Activated T-cell treated with anti-CD3 and anti-CD28 coated beads, Interleukin-2, amount 50 U/mL, for 1 hour (primary cell): ENCODE measurements around the gene RNF112.

Experiments used
- DNase-seq: peaks from one replicate; pipeline ENCODE4 v3.0.0-alpha.2; 2020

RNF112 gene

DNA sequence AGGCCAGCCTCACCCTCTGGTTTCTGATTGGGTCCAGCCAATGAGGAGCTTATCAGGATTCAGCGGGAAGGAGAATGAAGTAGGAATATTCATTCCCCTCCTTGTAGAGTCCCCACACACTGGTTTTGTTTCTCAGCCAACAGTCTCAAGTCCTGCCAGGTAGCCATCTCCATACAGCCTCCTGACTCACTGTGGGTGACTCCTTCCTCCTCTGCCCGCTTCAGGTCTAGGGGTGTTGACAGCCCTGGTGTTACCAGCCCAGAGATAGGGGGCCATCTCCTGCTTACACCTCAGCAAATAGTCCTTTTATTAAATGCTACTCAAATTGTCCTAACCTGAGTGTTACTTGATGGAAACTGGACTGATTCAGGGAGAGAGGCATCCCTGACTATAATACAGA is 20.1 kb upstream of the RNF112 start:
- DNase-seq, result no peak

DNA sequence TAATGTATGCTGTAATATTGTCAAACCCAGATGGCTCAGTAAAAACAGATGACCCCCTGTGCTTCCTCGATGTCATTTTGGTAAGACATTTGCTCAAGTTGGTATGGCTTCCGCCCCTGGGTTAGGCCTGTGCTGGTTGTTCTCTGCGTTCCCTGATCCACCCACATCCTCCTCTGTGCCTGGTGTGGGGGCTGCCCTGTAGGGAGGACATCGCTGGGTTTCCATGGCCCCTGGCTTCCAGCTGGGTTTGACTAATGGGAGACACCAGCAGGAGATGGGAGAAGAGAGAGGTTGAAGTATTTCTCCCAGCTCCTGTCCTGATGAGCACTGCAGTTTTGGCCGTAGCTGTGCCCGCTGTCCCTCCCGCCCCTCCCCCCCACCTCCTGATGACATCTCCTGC is 19.6 kb upstream of the RNF112 start:
- DNase-seq, result no peak

DNA sequence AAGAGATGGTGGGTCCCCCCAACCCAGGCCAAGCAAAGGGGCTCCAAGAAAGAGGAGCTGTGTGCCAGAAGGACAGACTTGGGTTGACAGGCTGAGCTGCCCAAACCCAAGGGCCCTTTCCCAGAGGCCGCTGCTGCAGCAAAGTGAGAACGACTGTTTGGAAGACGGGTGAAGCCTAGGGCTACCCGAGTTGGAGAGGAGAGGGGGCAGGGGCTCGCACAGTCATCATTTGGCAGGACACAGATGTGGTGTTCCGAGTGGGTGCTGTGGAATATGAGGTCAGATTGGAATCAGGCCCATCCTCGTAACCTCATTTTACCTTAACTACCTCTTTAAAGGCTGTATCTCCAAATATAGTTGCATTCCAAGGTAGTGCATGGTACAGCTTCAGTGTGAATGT is 18.7 kb upstream of the RNF112 start:
- no peak for DNase-seq

DNA sequence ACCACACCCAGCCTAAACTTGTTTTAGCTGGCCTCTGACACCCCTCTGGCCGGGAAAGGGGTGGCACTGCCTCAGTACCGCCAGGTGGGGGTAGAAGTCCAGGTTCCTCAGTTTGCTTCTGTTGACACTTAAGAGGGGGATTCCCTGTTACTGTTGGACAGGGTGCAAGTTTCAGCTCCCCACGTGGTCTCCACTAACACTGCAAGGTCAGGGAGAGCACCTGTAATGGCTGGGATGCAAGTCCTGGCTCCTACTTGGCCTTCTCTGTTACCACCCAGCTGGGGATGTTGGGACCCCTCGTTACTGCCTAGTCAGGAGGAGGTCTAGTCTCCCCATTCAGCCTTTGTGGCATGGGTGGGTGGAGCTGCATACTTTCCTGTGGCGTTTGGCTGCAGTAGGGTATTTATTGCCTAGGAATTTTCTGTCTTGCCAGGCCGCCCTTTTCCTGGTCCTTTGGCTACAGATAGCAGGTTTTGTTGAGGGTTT is 13.4 kb upstream of the RNF112 start:
- no peak for DNase-seq

DNA sequence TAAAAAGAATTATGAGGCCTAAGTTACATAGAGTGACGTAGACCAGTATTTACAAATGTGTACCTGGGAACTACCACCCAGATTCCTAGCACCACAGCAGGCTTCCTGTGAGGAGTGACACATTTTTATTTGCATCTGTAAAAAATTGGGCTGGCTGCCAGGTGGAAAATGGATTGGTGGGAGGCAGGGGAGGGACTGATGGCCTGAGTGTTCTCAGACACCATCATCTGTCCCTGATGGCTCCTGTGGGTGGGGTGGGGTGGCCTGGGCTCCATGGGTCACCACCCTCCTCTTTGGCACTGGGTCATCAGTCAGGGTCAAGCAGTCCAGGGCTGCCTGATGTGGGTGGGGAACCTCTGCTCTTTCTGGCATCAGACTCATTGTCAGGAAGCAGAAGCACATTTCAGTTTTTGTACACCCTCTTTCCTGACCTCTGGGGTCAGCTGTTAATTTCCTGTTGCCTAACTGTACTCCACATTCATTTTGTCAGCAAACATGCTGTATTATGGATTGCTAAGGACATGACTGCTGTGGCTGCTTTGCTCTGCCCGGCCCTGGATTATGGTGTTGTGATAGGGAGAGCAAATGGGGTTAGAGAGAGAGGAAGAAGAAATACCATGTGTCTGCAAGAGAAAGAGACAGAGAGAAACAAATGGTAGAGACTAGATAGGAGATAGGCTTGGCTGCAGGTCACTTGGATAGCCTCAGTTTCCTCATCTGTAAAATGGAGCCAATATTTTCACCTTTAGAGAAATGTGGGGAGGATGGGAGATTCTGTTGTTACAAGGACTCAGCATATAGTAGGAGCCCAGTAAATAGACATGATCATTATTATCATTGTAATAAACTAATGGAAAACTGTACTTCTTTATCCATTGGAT is 12.5 kb upstream of the RNF112 start:
- no peak for DNase-seq

DNA sequence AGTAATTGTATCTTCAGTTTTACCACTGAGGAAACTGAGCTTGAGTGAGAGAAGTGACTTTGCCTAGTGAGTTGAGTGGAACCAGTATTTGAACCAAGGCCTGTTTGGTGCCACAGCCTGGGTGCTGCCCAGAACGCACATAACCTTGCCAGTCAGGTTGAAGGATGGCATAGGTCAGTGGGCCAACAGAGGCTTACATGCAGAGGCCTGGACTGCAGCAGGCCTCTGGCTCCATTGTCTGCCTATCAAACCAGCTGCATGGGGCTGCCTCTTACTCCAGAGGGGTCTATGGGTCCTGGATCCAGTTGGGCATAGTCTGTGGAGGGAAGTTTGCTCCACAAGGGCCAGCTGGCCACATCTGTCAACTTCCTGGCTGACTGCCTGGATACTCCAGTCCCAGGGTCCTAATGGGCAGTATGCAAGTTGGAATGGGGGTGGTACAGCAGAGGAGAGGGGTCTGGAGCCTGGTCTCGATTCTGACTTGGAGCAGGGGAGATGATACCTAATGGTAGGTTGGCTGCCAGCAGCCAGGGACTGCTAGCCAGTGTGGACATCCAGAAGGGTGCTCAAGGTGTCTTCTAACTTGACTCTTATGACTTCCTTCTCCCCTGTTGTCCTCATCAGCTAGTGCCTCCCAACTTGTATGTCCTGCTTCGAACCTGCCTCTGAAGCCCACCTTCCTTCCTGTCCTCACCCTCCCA is 11.1 kb upstream of the RNF112 start:
- no peak for DNase-seq

DNA sequence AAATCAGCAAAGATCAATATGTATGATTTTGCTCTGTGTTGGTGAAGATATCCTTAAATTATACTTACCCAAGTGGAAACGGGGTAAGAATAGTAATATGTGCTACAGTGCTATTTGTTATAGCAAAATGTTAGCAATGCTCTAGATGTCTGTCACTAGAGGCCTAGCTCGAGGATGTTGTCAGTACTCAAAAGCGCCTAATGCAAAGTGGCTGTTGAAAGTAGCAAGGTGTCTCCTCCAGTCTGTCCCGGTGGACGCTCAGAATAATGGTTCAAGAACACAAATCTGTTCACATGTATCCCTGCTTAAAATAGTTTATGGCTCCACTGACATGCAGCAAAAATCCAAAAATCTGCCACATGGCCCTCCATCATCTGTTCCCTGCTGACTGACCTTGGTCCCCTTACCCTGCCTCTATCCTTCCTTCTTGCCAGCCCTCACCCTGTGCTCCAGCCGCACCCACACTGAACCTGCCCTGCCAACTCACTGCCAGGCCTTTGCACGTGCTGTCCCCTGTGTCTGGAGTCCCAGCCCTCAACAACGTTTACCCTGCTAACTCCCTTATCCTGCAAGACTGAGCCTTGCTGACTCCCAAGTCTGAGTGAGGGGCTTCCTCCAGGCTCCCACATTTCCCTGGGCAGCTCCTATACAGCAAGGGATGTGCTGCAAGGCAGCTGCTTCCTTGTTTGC is 9.6 kb upstream of the RNF112 start:
- DNase-seq, result no peak

DNA sequence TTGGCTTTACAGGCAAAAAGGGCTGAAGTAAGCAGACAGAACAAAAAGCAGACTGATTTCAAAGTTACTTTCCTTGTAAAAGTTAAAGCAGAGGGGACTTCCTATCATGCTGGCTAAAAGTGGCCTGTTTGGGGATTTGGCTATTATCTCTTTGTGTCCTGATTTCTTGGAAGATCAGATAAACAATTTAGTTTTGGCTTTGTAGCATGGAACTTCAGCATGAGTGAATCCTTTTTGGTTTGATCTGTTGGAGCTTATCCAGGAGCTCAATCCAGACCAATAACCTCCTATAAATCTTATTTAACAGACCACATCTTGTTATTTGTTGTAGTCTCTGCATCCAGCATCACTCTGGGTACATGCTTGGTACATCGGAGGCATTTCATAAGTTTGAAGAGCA is 8.9 kb upstream of the RNF112 start:
- no peak for DNase-seq

DNA sequence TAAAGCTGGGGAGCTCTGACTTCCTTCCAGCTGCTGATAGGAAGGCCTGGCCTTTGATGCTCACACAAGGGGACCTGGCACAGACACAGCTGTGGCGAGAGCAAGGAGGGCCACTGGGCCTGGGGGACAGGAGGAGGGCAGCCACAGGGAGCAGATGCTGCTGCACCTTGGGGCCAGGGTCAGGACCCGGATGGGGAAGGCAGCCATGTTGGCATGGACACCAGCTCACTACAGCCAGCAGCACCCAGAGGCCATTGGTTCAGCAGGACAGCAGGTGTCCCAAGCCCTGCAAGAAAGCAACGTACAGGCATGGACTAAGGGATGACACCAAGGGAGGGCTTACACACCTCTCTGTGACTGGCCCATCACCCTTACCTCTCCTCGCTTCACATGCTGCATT is 8.0 kb upstream of the RNF112 start:
- no peak for DNase-seq

DNA sequence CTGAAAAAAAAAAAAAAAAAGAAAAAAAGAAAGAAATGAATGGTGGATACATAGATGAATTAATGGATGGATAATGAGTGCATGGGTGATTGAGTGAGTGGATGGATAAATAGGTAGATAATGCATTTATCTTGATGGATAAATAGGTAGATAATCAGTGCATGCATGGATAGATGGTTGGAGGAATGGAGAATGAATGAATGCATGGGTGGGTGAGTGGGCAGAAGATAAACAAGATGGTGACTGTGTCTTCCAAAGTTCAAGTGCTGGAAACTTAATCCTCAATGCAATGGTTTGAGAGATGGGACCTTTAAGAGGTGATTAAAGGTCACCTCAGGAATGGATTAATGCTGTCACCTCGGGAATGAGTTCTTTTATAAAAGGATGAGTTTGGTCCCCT is 6.8 kb upstream of the RNF112 start:
- DNase-seq, result no peak

DNA sequence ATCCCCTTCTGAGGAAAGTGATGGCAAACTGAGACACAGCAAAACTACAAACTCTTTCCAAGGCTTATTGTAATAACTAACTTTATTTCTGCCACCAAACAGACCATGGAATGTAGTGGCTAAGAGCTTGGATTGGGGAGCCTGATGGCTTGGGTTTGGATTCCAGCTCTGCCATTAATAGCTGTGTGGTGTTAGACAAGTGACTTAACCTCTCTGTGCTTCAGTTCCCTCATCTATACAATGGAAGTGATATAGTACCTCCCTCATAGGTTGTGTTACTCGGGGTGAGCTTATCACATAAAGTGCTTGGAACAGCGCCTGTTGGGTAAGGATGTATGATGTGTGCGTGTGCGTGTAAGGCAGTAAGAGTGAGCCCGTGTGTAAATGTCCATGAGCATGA is 5.9 kb upstream of the RNF112 start:
- DNase-seq, result no peak

DNA sequence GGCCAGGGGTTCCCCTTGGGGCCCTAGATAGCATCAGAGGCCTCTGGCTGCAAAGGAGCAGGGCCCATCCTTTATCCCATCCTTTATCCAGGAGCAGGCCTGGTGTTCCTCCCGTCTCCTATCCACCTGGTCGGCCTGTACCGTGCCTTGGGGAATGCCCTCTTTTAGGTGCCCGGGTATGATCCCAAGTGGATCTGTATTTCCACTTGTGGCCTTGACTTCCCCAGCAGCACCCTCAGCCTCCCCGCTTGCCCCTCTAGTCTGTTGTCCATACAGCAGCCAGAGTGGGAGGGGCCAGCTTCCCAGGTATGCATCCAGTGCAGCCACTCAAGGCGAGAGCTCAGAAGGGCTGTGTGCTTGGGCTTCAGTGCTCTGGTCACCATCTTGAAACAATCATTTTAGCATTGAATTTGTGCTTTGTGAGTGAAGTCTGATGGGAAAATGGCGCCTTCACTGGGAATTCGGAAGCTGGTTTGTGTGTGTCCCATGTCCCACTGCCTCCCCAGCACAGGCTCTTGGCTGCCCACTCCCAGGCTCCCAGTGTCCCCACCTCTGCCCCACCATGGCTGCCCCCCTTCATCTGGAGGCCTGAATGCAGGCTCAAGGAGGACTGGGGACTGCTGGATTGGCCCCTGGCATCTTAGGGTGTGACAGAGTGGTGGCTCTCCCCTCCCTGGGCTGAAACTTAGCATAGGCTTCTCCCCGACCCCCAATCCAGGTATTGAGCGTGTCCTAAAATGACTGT is 3.3 kb upstream of the RNF112 start:
- DNase-seq, result no peak

DNA sequence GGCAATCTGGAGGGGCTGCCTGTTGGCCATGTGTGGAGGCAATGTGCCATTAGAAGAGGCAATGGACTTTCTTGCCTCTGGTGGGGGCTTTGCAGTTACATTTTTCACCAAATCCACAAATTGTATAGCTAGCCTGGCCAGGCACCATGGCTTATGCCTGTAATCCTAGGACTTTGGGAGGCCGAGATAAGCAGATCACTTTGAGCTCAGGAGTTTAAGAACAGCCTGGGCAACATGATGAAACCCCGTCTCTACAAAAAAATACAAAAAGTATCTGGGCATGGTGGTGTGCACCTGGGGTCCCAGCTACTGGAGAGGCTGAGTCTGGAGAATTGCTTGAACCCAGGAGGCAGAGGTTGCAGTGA is 2.7 kb upstream of the RNF112 start:
- DNase-seq, result no peak

DNA sequence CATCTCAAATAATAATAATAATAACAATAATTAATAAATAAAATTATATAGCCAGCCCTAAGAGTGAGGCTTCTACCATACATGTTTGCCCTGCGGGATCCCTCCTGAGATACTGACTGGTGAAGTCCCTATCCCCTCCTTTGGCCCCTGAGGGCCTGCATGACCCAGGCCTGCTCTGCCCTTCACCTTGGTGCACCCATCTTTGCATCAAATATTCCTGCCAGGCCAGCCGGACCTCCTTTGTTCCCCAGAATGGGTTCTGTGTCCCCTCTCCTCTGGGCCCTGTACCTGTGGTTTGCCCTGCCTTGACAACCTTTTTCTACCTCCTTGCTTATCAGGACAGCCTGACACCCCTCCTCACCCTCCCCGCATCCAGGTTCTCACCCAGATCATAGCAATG is 2.0 kb upstream of the RNF112 start:
- no peak for DNase-seq

DNA sequence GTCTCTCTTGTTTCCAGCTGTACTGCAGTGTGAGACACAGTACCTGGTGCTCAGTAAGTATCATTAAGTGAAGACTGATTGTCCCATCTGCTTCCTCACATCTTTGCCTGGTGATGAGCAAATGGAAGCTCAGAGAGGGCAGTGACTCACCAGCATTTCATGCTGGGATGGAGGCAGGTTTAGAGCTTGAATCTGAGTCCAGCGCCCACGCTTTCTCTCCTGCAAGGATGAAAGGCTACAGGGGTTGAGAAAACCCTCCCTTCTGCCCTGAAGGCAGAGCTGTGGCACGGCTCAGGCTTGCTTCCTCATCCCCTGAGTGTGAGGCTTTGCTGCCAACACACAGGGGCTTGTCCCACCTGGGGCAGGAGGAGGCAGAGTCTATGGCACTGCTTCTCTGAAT is 1.5 kb upstream of the RNF112 start:
- DNase-seq, result no peak

DNA sequence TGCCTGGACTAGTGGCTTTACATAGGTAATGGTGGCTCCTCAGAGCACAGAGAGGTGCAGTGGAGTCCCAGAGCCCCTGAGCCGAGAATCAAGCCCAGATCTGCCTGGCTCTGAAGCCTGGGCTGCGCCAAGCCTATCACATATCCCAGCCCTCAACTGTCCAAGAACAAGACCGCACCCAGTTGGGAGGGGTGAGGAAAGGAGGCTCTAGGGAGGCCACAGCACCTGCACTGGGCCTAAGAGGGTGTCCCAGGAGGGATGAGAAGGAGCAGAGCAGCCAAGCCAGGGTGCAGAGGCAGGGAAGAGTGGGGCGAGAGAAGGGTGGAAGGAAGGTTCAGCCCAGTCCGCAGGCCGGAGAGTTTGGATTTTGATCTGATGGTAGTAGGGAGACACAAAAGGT is 941 bp upstream of the RNF112 start:
- DNase-seq, result no peak

DNA sequence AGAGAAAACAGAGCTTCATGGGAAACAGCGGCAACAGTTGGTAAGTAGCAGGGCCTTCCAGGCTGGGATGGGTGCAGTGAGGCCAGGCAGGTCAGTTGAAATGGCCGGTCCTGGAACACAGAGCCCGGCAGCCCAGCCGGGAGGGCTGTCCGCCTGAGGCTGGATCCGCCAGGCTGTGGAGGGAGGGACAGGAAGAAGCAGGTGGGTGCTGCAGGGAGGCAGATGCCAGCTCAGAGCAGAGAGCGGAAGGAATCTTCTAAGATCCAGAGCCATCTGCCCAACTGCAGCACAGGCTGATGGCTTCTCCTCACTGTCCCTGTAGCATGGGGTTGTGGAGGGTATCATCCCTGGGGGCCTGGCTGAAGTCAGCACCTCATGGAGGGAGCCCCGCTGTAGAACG is 599 bp downstream of the RNF112 start:
- DNase-seq, result no peak

DNA sequence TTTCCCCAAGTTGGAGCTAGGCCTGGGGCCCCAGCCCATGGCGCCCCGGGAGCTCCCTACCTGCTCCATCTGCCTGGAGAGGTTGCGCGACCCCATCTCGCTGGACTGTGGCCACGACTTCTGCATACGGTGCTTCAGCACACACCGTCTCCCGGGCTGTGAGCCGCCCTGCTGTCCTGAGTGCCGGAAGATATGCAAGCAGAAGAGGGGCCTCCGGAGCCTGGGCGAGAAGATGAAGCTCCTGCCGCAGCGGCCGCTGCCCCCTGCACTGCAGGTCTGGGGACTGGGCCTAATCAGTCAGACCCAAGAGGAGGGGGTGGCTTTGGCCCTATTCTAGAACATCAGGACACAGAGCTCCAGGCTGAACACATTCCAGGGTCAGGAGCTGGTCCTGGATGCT is 1.5 kb downstream of the RNF112 start:
- no peak for DNase-seq

DNA sequence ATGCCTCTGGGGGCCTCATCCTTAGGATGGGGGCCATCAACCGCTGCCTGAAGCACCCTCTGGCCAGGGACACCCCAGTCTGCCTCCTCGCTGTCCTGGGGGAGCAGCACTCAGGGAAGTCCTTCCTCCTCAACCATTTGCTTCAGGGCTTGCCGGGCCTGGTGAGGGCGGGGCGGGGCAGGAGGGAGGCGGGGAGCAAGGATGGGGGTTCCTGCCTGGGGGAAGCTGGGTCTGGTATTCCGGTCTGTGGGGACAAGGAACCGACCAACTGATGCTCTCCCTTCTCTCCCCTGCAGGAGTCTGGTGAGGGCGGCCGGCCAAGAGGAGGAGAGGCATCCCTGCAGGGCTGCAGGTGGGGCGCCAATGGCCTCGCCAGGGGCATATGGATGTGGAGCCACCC is 2.0 kb downstream of the RNF112 start:
- DNase-seq, result no peak

DNA sequence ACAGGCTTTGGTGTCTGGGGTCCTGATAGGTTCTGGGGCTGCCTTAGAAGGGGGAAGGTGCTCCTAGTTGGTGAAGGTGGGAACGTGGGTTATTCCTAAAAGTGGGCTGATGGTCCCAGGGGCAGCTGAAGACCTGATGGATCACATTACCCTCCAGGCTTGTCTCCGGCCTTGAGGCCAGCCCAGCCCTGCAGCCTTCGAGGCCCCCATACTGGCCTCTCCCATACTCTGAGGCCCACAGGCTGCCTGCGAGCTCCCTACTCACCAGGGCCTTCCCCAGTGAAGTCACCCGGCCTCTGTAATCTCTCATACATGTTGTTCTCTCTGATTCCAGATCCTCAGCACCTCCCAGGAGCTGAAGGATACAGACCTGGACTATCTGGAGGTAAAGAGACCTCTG is 2.7 kb downstream of the RNF112 start:
- no peak for DNase-seq

DNA sequence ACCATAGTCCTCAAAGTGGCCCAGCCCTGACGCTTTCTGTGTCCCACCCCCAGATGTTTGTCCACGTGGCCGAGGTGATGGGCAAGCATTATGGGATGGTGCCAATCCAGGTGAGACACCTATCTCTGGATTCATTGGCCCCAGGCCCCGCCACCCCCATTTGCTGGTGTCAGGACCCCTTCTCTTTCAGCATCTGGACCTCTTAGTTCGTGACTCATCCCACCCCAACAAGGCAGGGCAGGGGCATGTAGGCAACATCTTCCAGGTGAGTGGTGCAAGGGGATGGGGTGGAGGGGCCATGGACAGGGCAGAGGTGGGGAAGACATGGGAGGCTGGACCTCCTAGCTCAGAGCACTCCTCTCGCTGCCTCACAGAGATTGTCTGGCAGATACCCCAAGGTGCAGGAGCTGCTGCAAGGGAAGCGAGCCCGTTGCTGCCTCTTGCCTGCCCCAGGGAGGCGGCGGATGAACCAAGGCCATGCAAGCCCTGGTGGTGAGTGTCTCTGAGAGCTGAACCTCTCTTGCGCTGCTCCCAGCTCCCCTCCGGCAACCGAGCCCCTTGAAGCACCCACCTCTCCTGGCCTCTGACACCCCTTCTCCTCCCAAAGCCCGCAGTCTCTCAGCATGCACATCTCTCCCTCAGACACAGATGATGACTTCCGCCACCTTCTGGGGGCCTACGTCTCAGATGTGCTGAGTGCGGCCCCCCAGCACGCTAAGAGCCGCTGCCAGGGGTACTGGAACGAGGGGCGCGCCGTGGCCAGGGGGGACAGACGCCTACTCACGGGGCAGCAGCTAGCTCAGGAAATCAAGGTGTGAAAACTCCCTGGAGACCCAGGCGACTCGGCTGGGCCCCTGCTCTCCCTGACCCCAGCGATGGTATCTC is 3.6 kb downstream of the RNF112 start:
- DNase-seq, result no peak

DNA sequence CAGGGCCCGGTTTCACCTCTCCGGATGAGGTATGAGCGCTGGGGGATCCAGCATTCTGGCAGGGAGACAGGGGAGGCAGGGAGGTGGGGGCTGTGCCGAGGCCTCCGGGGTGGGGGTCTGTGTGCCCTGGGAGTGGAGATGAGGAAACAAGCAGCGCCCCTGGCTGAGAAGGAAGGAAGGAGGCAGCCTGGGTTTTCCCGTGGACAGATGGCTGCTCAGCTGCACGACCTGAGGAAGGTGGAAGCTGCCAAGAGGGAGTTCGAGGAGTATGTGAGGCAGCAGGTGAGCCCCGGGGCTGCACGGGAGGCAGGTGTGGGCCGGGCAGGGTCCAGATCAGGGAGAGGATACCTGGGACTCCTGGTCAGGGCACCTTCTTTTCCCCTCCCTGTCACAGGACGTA is 4.3 kb downstream of the RNF112 start:
- no peak for DNase-seq
